GM12878 (cell line): ENCODE results near the gene DCTN5. TPM values are rescaled to one million over a fixed set of nuclear protein-coding genes. Genes with fewer than 3 reads are reported as not detected.
"Not testable (repeated sequence)": the region's sequence is repeated elsewhere in the genome, so short reads cannot be mapped to it uniquely, and the experiment has no call there.

Experiments
- ATAC-seq: fragments of 200-7000 bp; cut with Tn5 transposase; 3 replicates; pipeline ENCODE4 v1.9.1; 2020; ENCODE audit warnings: mild to moderate bottlenecking, moderate library complexity
- BruUV-seq: library from RNA; stranded (reverse); fragments of 400-500 nt; replicated peaks from 2 replicates; lab custom pipeline; 2021; lab: Mats Ljungman, UMichigan
- CTCF ChIA-PET: fragments of 300-600 bp; sonication (Branson Sonifier 250); formaldehyde crosslinking; extraction: SDS; loops from one replicate; lab custom pipeline; 2021; ENCODE audit warnings: inconsistent platforms; lab: Yijun Ruan, JAX
- POLR2A ChIA-PET: fragments of 350-600 bp; formaldehyde crosslinking; extraction: SDS; loops from one replicate; lab custom pipeline; 2021; ENCODE audit warnings: inconsistent platforms; lab: Charles Lee
- RAD21 ChIA-PET: fragments of 300-600 bp; sonication (Branson Sonifier 250); formaldehyde crosslinking; loops from one replicate; lab custom pipeline; 2023; ENCODE audit warnings: antibody characterized with exemption; ENCODE audit not compliant: unreplicated experiment; lab: Charles Lee
- SMC1A ChIA-PET: fragments of 300-600 bp; sonication (Branson Sonifier 250); formaldehyde crosslinking; loops from one replicate; lab custom pipeline; 2023; ENCODE audit not compliant: unreplicated experiment, uncharacterized antibody; lab: Charles Lee
- DNase-seq: peaks from one replicate; pipeline ENCODE4 v3.0.0-alpha.2; 2011; ENCODE audit warnings: low read depth, low spot score
- FAIRE-seq: peaks from 3 replicates; lab custom pipeline; 2011; peaks lifted over from hg19 to GRCh38; lab: Jason Lieb, UNC
- H2AFZ ChIP-seq: 2 replicates; pipeline ENCODE4 v1.6.0; 2011; ENCODE audit warnings: low read depth, low read length, control low read depth; ENCODE audit not compliant: control insufficient read depth
- H3K27ac ChIP-seq: 2 replicates; pipeline ENCODE4 v1.5.1; 2011; ENCODE audit warnings: control low read depth; ENCODE audit not compliant: control insufficient read depth, insufficient read depth
- H3K27me3 ChIP-seq, 2 experiments: replicated peaks in 1 of 2; 2 replicates each; pipeline versions ENCODE4 v1.6.0 to v1.6.1; 2011; ENCODE audit warnings: low read length in 1 of 2; ENCODE audit not compliant: control insufficient read depth in 2 of 2, insufficient read depth in 2 of 2
- H3K36me3 ChIP-seq, 2 experiments: 2 replicates each; pipeline ENCODE4 v1.5.1; 2011; ENCODE audit warnings: low read length in 1 of 2; ENCODE audit not compliant: control insufficient read depth in 2 of 2, insufficient read depth in 2 of 2
- H3K4me1 ChIP-seq: 2 replicates; pipeline ENCODE4 v1.6.1; 2011; ENCODE audit warnings: mild to moderate bottlenecking, low read length, moderate library complexity, mixed read lengths; ENCODE audit not compliant: control insufficient read depth, insufficient read depth
- H3K4me2 ChIP-seq: 2 replicates; pipeline ENCODE4 v1.6.0; 2011; ENCODE audit warnings: control low read depth; ENCODE audit not compliant: control insufficient read depth, insufficient read depth
- H3K4me3 ChIP-seq: fragments of 200-600 bp; sonication (generic); 2 replicates; pipeline ENCODE4 v1.5.1; 2016
- H3K79me2 ChIP-seq: 2 replicates; pipeline ENCODE4 v1.6.0; 2011; ENCODE audit warnings: low read length; ENCODE audit not compliant: control insufficient read depth, insufficient read depth
- H3K9ac ChIP-seq: 2 replicates; pipeline ENCODE4 v1.8.0; 2011; ENCODE audit warnings: low read length, control low read depth, mixed read lengths; ENCODE audit not compliant: control insufficient read depth, insufficient read depth
- H3K9me3 ChIP-seq: replicated peaks from 3 replicates; pipeline ENCODE4 v1.5.1; 2011; ENCODE audit warnings: mild to moderate bottlenecking, low read length; ENCODE audit not compliant: control insufficient read depth, insufficient read depth
- H4K20me1 ChIP-seq: 2 replicates; pipeline ENCODE4 v1.6.0; 2011; ENCODE audit not compliant: control insufficient read depth, insufficient read depth
- CEBPB ChIP-seq, 2 experiments: fragments of 150-350 bp in 1 of 2; IDR thresholded peaks; 2 replicates each; pipeline ENCODE4 v1.6.1; 2012 to 2014; ENCODE audit warnings: low read depth in 2 of 2, low read length in 2 of 2, borderline replicate concordance in 1 of 2, inconsistent platforms in 1 of 2
- NR2C1 ChIP-seq: fragments of 450-650 bp; IDR thresholded peaks from 2 replicates; pipeline ENCODE4 v1.6.1; 2017; ENCODE audit warnings: antibody characterized with exemption, mild to moderate bottlenecking, moderate library complexity
- POLR2A ChIP-seq: IDR thresholded peaks from 2 replicates; pipeline ENCODE4 v1.6.1; 2011; ENCODE audit warnings: low read depth, mild to moderate bottlenecking, low read length
- SIX5 ChIP-seq: IDR thresholded peaks from 2 replicates; pipeline ENCODE4 v1.6.1; 2011; ENCODE audit warnings: mild to moderate bottlenecking, low read depth, low read length, moderate library complexity; ENCODE audit not compliant: severe bottlenecking
- WGBS: methylation state at CpG from one replicate; pipeline ENCODE4 v1.1.6; 2016; ENCODE audit warnings: low lambda C conversion rate; ENCODE audit not compliant: insufficient replicate concordance, insufficient coverage; ENCODE audit errors: missing lambda C conversion rate; 5-methylcytosine and 5-hydroxymethylcytosine counted together
- in situ Hi-C: fragments of 300-500 bp; cut with MboI; formaldehyde crosslinking; loops from 9 replicates; pipeline ENCODE4 v1.14.3; 2018; ENCODE audit warnings: mixed read lengths
- intact Hi-C: fragments of 100-400 bp; cut with micrococcal nuclease; formaldehyde crosslinking; loops from one replicate; pipeline ENCODE4 v1.14.2; 2022; ENCODE audit not compliant: unreplicated experiment
- polyA plus RNA-seq, 11 experiments: library from polyadenylated mRNA; depleted of rRNA in 4 of 11; unstranded in 6 of 11; stranded (reverse) in 5 of 11; fragments of >200 nt; fragmentation: Nextera tagmentation in 4 of 11; fragmentation: Illumina TruSeq in 1 of 11; extraction: Ambion mirVana in 4 of 11; extraction: Trizol in 1 of 11; gene quantifications; 1 replicate in 1 of 11; 2 replicates in 10 of 11; pipeline versions ENCODE4 v1.2.1 to v1.2.3, GENCODE V29; 2011 to 2016; ENCODE audit warnings: inconsistent platforms in 2 of 11, missing spikeins in 2 of 11, low read depth in 1 of 11
- total RNA-seq, 4 experiments: library from RNA; depleted of rRNA in 3 of 4; stranded (reverse); fragments of >200 nt in 3 of 4; fragmentation: Illumina TruSeq in 1 of 4; extraction: Trizol in 1 of 4; gene quantifications; 2 replicates each; pipeline versions ENCODE4 v1.2.1 to v1.2.3, GENCODE V29; 2013 to 2021
- TF ChIP-seq, protein P1 (sequence below): fragments of 450-650 bp; IDR thresholded peaks from 2 replicates; pipeline ENCODE4 v1.6.1; 2016; ENCODE audit warnings: mild to moderate bottlenecking, moderate library complexity, borderline replicate concordance

The DCTN5 gene
- total and polyA plus RNA-seq, 10 of the 15 experiments (the other 5 are each of a cell fraction or from before 2014, with no cell fraction given) = 49.1 to 153 (median 81.4) TPM

DNA sequence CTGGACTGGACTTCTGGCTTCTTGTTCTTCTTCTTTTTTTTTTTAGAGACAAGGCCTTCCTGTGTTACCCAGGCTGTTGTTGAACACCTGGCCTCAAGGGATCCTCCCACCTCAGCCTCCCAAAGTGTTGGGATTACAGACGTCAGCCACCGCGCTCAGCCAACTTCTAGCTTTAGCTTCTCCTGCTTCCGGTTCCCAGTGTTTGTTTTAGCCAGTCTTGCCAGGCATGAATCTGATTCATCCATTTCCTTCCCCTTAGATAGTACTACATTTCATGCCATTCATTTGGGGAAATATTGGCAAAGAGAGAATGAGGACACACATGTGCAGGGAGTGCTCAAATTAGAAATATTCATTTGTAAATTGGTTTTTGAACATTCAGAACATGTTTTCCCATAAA, 33.1 kb upstream of the DCTN5 start (continued):
- no peak for TF ChIP-seq SIX5
- TF ChIP-seq POLR2A = no peak
- no peak for TF ChIP-seq CEBPB (IDR thresholded peaks at IDR 0.05; ENCODE audit: borderline replicate concordance in 1 of 2, low read depth in 2 of 2, low read length in 2 of 2)
- TF ChIP-seq, all 136 proteins: peak for 0

DNA sequence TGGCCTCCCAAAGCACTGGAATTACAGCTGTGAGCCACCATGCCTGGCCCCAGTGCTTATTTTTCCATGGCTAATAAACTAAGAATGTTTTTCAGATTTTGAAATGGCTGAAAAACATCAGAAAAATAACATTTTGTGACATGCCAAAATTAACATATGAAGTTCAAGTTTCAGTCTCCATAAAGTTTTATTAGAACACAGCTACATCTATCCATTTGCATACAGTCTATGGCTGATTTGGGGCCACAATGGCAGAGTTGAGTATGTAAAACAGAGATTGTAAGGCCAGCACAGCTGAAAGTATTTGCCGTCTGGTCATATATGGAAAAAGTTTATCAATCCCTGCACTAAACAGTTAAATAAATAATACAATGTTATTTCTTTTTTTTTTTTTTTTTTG, 31.3 kb upstream of the DCTN5 start:
- Histone ChIP-seq H3K79me2 (no peaks in the 10 kb centered on the region), H4K20me1 (no peaks in the 10 kb centered on the region), H3K4me2 (no peak overlapping the region), H3K27me3 (no peaks in the 10 kb centered on the region), H3K9me3 (no peaks in the 10 kb centered on the region), H2AFZ (no peak overlapping the region), H3K36me3 (peaks cover 0 to 11% of the 10 kb centered on the region in 2 experiments; a peak in 1 of 4 replicates), H3K9ac (no peak overlapping the region), H3K27ac (no peak overlapping the region), H3K4me3 (no peak overlapping the region), H3K4me1 (no peaks in the 10 kb centered on the region)
- ChIA-PET POLR2A (interaction anchor here (0.6 to 0.7 kb wide), 2 partner anchors 51 to 81 kb away, joined by 3 to 5 read pairs; no protein-coding TSS in a partner anchor), SMC1A (no interaction called here), RAD21 (no interaction called here), CTCF (interaction anchor here (1.6 kb wide), 1 partner anchor 13 kb away, joined by 6 read pairs; the partner anchor contains the start of gene NDUFAB1)
- DNase-seq (no peak), ATAC-seq (no peak), FAIRE-seq (no peak)
- intact Hi-C loops = no loop called here
- BruUV-seq = no TSS peak
- in situ Hi-C loops = no loop called here
- WGBS = 89% methylated on average over 1 of the region's 1 CpG
- no peak for TF ChIP-seq NR2C1
- TF ChIP-seq, protein P1, sequence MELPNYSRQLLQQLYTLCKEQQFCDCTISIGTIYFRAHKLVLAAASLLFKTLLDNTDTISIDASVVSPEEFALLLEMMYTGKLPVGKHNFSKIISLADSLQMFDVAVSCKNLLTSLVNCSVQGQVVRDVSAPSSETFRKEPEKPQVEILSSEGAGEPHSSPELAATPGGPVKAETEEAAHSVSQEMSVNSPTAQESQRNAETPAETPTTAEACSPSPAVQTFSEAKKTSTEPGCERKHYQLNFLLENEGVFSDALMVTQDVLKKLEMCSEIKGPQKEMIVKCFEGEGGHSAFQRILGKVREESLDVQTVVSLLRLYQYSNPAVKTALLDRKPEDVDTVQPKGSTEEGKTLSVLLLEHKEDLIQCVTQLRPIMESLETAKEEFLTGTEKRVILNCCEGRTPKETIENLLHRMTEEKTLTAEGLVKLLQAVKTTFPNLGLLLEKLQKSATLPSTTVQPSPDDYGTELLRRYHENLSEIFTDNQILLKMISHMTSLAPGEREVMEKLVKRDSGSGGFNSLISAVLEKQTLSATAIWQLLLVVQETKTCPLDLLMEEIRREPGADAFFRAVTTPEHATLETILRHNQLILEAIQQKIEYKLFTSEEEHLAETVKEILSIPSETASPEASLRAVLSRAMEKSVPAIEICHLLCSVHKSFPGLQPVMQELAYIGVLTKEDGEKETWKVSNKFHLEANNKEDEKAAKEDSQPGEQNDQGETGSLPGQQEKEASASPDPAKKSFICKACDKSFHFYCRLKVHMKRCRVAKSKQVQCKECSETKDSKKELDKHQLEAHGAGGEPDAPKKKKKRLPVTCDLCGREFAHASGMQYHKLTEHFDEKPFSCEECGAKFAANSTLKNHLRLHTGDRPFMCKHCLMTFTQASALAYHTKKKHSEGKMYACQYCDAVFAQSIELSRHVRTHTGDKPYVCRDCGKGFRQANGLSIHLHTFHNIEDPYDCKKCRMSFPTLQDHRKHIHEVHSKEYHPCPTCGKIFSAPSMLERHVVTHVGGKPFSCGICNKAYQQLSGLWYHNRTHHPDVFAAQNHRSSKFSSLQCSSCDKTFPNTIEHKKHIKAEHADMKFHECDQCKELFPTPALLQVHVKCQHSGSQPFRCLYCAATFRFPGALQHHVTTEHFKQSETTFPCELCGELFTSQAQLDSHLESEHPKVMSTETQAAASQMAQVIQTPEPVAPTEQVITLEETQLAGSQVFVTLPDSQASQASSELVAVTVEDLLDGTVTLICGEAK = peak; percentile 58

DNA sequence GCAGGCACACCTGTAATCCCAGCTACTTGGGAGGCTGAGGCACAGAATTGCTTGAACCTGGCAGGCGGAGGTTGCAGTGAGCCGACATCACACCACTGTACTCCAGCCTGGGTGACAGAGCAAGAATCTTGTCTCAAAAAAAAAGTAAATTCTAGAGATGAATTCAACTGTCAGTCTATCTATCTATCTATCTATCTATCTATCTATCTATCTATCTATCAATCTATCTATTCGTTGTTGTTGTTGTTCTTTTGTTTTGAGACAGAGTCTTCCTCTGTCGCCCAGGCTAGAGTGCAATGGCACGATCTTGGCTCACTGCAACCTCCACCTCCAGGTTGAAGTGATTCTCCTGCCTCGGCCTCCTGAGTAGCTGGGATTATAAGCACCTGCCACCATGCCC, 30.4 kb upstream of the DCTN5 start:
- BruUV-seq, intact Hi-C loops, SMC1A ChIA-PET, H3K9me3 ChIP-seq, RAD21 ChIA-PET, H3K4me1 ChIP-seq, H3K9ac ChIP-seq, ATAC-seq, H3K4me2 ChIP-seq, H2AFZ ChIP-seq, H3K27ac ChIP-seq, DNase-seq, in situ Hi-C loops, H4K20me1 ChIP-seq, H3K4me3 ChIP-seq, H3K79me2 ChIP-seq, H3K27me3 ChIP-seq: not testable (repeated sequence)
- ChIA-PET CTCF (interaction anchor here (0.6 to 1.0 kb wide), 2 partner anchors 8 to 14 kb away, joined by 3 read pairs; partner anchors contain the start of gene NDUFAB1), POLR2A (interaction anchor here (0.7 kb wide), 1 partner anchor 81 kb away, joined by 3 read pairs; no protein-coding TSS in a partner anchor)
- 96% methylated on average over 6 of the region's 6 CpGs for WGBS
- FAIRE-seq = peak; percentile 18
- peaks cover 0 to 11% of the 10 kb centered on the region in 2 experiments; a peak in 1 of 4 replicates for H3K36me3 ChIP-seq
